GM19467 (cell line): ENCODE measurements around the gene SIGLEC12.
"Not testable (repeated sequence)": the region's sequence is repeated elsewhere in the genome, so short reads cannot be mapped to it uniquely, and the experiment has no call there.

Source experiments
- ATAC-seq: cut with Tn5 transposase; IDR thresholded peaks from one replicate; pipeline ENCODE4 v1.9.1; 2021; ENCODE audit warnings: mild to moderate bottlenecking, moderate library complexity; ENCODE audit not compliant: unreplicated experiment

The SIGLEC12 gene

GRCh38 chr19:51485960-51486660 is 15.5 kb downstream of the SIGLEC12 start:
- ATAC-seq = no peak

- ATAC-seq = no peak
Measured at GRCh38 chr19:51480590-51480989, 21.0 kb downstream of the SIGLEC12 start.

DNA sequence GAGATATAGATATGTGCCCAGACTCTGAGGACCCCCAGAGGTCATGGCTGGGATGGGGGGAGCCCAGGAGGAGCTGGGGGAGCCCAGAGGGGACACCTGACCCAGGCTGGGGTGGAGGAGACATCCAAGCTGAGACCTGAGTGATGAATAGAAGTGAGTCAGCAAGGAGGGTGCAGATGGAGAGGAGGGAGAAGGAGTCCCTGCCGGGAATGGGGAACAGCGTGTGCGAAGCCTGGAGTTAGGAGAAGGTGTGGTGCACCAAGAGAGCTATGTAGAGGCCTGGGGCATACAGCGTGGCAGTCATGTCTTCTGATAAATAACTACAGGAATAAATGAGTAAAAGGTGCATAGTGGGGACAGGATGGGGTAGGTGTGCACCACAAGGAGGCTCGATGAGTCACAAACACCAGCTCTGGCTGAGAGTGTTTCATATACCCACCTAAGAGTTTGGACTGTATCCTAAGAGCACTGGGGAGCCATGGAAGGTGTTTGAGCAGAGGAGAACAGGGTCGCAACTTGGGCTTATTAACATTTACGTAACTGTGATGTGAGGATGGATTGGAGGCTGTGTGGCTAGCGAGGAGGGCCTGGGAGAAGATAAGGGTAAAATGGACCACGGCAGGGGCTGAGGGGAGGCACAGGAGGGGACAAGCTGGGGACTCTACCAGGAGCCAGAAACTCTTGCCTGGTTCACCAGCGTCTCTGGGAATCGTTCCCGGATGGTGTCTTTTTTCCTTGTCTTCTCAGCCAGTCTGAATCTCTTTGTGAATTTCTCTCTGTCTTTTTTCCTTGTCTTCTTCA is 21.9 kb downstream of the SIGLEC12 start:
- no peak for ATAC-seq

DNA sequence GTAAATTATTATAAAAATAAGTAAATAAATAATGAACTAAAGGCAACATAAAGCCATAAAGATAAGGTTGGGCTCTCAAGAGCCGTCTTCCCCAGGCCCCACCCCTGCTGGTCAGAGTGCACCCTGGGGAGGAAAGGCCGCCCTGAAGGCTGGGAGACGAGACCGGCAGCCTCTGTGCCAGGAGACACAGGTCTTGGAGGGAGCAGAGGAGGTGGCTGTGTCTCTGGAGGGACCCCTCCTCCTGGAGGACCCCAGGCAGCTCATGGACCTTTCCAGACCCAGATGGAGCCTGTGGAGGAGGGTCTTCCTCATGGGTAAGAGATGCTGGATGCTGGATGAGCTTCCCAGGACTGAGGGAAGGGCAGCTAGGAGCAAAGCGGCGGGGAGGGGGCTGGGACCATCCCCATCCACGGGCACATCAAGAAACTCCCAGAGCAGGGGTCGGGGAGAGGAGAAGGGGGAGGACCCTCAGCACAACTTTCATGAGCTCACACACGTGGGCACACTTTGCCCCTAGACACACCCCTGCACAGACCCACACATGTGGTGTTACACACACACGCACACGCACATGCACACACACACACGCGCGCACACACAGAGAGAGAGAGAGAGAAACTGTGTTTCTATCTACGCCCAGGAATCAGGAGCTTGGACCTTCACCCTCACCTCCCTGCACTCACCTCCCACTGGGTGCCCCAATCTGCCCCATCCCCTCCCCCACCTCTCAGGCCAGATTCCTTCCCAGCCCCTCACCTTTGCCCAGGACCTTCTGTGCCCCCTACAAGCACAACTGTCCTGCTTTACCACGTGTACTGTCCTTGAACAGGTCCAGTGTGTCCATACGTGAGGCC is 23.0 kb downstream of the SIGLEC12 start, which contains the start of gene CEACAM18:
CEACAM18 (plus strand) TSS at position 159 of the 854 bp plus-strand sequence.
- no peak for ATAC-seq

DNA sequence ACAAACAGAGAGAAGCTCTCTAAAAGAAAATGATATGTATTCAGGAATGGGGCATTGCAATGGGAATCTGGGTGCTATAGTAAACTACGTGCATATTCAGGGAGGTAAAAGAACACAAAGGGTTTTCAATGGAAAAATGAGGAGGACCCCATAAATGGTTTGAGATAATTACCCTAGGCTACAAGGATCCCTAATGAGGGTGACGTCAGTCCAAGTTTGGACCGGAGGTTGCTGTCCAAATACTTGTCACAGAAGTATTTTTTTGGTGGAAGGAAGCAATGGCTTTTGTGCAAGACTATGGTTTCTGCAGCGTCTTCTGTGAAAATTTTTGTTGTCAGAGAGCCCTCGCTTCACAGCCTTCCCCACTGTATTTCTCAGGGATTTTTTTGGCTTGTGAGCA is 24.3 kb downstream of the SIGLEC12 start:
- no peak for ATAC-seq

GRCh38 chr19:51476164-51476563 is 25.4 kb downstream of the SIGLEC12 start:
- ATAC-seq = no peak

DNA sequence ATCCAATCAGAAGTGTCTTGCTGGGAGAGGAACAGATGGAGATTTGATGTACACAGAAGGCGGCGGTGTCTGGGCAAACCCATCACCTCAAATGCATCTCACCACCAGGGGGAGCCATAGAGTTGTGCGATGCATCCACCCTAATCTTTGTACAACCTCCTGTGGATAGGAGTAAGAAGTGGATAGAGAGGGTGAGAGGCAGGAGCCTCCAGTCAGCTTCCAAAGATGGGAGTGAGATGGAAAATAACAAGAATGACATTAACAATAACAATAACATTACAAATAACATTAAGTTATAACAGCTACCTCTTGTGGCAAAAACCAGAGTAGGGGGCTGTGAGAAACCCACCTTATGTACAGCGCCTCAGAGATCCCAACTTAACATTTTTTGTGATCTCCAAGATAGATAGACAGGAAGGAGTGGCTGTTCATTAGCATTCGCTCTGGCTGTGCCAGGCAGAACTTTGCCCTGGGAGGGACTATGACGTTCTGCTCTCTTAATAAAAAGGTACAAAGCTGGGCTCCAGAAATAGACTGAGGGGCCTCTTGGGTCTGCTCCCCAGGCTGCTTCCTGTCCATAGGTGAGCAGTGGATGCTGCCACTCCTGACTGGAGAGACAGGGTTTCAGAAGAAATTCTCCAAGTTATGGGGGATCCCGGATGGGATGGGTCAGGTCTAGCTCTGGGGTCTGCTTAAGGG is 28.4 kb downstream of the SIGLEC12 start:
- ATAC-seq = no peak

GRCh38 chr19:51472607-51473006 is 29.0 kb downstream of the SIGLEC12 start:
- no peak for ATAC-seq

- ATAC-seq = no peak
Measured at GRCh38 chr19:51471527-51471926, 30.1 kb downstream of the SIGLEC12 start.

GRCh38 chr19:51470966-51471365 is 30.6 kb downstream of the SIGLEC12 start:
- no peak for ATAC-seq

DNA sequence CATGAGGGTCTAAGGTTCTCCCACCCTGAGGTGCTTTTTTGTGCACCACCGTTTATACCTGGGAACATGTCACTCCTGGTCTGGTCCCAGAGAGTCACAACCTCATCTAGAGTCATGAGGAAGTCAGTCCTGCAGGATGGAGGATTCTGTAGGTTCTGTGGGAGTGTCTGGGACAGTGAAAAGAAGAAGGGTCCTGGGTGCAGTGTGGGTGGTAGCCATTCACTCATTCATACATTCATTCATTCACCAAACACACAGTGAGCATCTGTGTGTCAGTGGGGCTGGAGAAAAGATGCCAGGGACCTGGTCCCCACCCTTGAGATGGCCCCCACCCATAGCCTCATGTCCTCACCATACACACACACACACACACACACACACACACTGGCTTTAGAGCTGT is 32.0 kb downstream of the SIGLEC12 start:
- ATAC-seq = no peak

- no peak for ATAC-seq
Measured at GRCh38 chr19:51469162-51469561, 32.4 kb downstream of the SIGLEC12 start.

GRCh38 chr19:51468545-51468920 is 33.1 kb downstream of the SIGLEC12 start:
- no peak for ATAC-seq

DNA sequence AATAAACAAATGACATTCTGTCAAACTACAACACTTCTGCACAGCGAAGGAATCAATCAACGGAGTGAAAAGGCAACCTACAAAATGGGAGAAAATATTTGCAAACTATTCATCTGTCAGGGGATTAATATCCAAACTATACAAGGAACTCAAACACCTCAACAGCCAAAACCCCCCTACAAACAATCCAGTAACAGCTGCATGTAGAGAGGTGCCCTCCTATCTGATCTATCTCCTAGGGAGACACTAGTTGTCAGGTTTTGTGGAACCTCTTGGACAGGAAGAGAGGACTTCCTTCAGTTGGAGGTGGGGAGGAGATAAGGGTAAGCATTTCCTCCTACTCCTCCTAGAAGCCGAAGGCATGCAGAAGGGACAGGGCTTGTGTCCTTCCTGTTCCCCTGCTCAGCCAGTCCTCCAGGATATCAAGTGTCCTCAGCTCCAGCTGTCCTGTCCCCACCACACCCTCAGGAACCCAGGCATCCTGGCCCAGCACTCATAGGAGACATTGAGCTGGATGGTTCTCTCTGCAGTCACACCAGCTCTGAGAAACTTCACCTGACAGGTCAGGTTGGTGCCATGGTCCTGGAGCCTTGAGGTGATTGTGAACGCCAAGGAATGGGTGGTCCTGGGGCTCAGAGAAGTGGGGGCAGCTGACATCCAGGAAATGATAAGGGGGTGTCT is 33.6 kb downstream of the SIGLEC12 start:
- no peak for ATAC-seq

GRCh38 chr19:51466723-51467122 is 34.9 kb downstream of the SIGLEC12 start:
- no peak for ATAC-seq

GRCh38 chr19:51463976-51464581 is 37.5 kb downstream of the SIGLEC12 start:
- not testable (repeated sequence) for ATAC-seq

GRCh38 chr19:51462681-51463080 is 38.9 kb downstream of the SIGLEC12 start:
- no peak for ATAC-seq

DNA sequence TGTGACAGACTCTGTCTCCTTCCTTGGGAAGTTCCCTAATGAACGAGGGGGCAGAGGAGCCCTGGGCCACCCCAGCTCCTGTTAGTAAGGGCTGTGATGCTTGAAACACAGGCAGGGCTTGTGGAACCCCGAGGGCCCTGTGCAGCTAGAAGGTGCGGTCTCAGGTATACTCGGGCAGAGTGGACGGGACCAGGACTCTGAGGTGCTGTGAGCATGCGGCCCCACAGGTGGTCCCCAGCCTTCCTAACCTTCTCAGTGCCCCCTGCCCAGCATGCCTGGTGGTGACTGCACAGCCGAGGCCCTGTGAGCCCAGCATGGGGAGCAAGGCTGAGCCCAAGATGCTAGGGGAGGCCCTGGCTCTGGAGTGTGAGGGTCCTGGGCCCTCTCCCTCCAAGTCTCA is 39.3 kb downstream of the SIGLEC12 start:
- ATAC-seq = no peak

GRCh38 chr19:51461723-51462161 is 39.9 kb downstream of the SIGLEC12 start:
- ATAC-seq = no peak
